Kidney epithelial cell (primary cell): ENCODE measurements around the gene EIF4E1B. TPM values are rescaled to one million over a fixed set of nuclear protein-coding genes. Genes with fewer than 3 reads are reported as not detected.

Experiments
- DNase-seq: peaks from one replicate; pipeline ENCODE4 v3.0.0-alpha.2; 2010; ENCODE audit warnings: low read depth
- H3K27me3 ChIP-seq: 2 replicates; pipeline ENCODE4 v1.6.0; 2011; ENCODE audit warnings: low read length; ENCODE audit not compliant: control insufficient read depth, insufficient read depth
- H3K36me3 ChIP-seq: 2 replicates; pipeline ENCODE4 v1.5.1; 2011; ENCODE audit warnings: low read length; ENCODE audit not compliant: control insufficient read depth, insufficient read depth
- H3K4me3 ChIP-seq: 2 replicates; pipeline ENCODE4 v1.5.1; 2011; ENCODE audit warnings: low read depth, mild to moderate bottlenecking, control low read depth, low read length
- CTCF ChIP-seq: IDR thresholded peaks from 2 replicates; pipeline ENCODE4 v1.5.1; 2011; ENCODE audit warnings: mild to moderate bottlenecking, moderate library complexity, low read length, control low read depth, inconsistent platforms; ENCODE audit not compliant: insufficient read depth, poor library complexity, severe bottlenecking
- total RNA-seq: library from RNA; depleted of rRNA; stranded (reverse); fragments of >200 nt; gene quantifications from 2 replicates; pipeline ENCODE4 v1.2.3, GENCODE V29; 2015

Gene EIF4E1B
- total RNA-seq, 1 donor from 2014 or later, result not detected

GRCh38 chr5:176679365-176680225, 49.1 kb downstream of the EIF4E1B start:
- no peak for TF ChIP-seq CTCF
- Histone ChIP-seq H3K36me3 (no peaks in the 10 kb centered on the region), H3K27me3 (peaks cover 38% of the 10 kb centered on the region), H3K4me3 (no peak overlapping the region)
- no peak for DNase-seq

- DNase-seq, result no peak
- no peak for TF ChIP-seq CTCF
- H3K27me3 ChIP-seq, result peaks cover 38% of the 10 kb centered on the region
- H3K36me3 ChIP-seq, result no peaks in the 10 kb centered on the region
- no peak overlapping the region for H3K4me3 ChIP-seq
These were observed 49.7 kb downstream of the EIF4E1B start for GRCh38 chr5:176680226-176680563.

GRCh38 chr5:176682016-176682531, 51.6 kb downstream of the EIF4E1B start:
- Histone ChIP-seq H3K27me3 (peaks cover 38% of the 10 kb centered on the region), H3K36me3 (no peaks in the 10 kb centered on the region), H3K4me3 (no peak overlapping the region)
- no peak for TF ChIP-seq CTCF
- DNase-seq, result no peak

- no peak for TF ChIP-seq CTCF
These were observed 54.5 kb downstream of the EIF4E1B start for GRCh38 chr5:176685010-176685409.

GRCh38 chr5:176687247-176687646, 56.8 kb downstream of the EIF4E1B start:
- no peak overlapping the region for H3K4me3 ChIP-seq
- DNase-seq, result no peak
- no peaks in the 10 kb centered on the region for H3K36me3 ChIP-seq
- peaks cover 18% of the 10 kb centered on the region for H3K27me3 ChIP-seq
- no peak for TF ChIP-seq CTCF

More at GRCh38 chr5:176685010-176685409, 54.5 kb downstream of the EIF4E1B start:
- DNase-seq, result no peak
- Histone ChIP-seq H3K4me3 (no peak overlapping the region), H3K36me3 (no peaks in the 10 kb centered on the region), H3K27me3 (peaks cover 29% of the 10 kb centered on the region)
